CD4-positive, alpha-beta T cell treated with Interleukin-17A for 4 hours (primary cell): ENCODE results near the gene CACNA1E.
"Not testable (repeated sequence)": the region's sequence is repeated elsewhere in the genome, so short reads cannot be mapped to it uniquely, and the experiment has no call there.

ENCODE experiments used
- DNase-seq: peaks from one replicate; pipeline ENCODE4 v3.0.0-alpha.2; 2020; ENCODE audit warnings: mixed read lengths

Gene CACNA1E

GRCh38 chr1:181518152-181518551, 34.8 kb downstream of the CACNA1E start:
- DNase-seq, result no peak

- DNase-seq, result no peak
Measured at GRCh38 chr1:181522864-181523263, 39.5 kb downstream of the CACNA1E start.

- no peak for DNase-seq
Measured at GRCh38 chr1:181525104-181525721, 41.9 kb downstream of the CACNA1E start.

GRCh38 chr1:181528241-181528640, 44.9 kb downstream of the CACNA1E start:
- DNase-seq, result not testable (repeated sequence)

GRCh38 chr1:181531441-181531840, 48.1 kb downstream of the CACNA1E start:
- no peak for DNase-seq

GRCh38 chr1:181531951-181532600, 48.8 kb downstream of the CACNA1E start:
- DNase-seq, result no peak

- no peak for DNase-seq
Measured at GRCh38 chr1:181538836-181539235, 55.5 kb downstream of the CACNA1E start.

- DNase-seq, result no peak
Measured at GRCh38 chr1:181541458-181541857, 58.1 kb downstream of the CACNA1E start.

- no peak for DNase-seq
Measured at GRCh38 chr1:181541947-181542346, 58.6 kb downstream of the CACNA1E start.

GRCh38 chr1:181542406-181542805, 59.1 kb downstream of the CACNA1E start:
- not testable (repeated sequence) for DNase-seq

GRCh38 chr1:181545395-181545794, 62.1 kb downstream of the CACNA1E start:
- no peak for DNase-seq

- no peak for DNase-seq
Measured at GRCh38 chr1:181548497-181548896, 65.2 kb downstream of the CACNA1E start.

GRCh38 chr1:181551249-181551648, 67.9 kb downstream of the CACNA1E start:
- DNase-seq, result no peak

GRCh38 chr1:181551754-181552153, 68.4 kb downstream of the CACNA1E start:
- DNase-seq, result no peak

- DNase-seq, result no peak
Measured at GRCh38 chr1:181554465-181554864, 71.1 kb downstream of the CACNA1E start.

- no peak for DNase-seq
Measured at GRCh38 chr1:181556631-181557030, 73.3 kb downstream of the CACNA1E start.

- DNase-seq, result no peak
Measured at GRCh38 chr1:181557313-181557712, 74.0 kb downstream of the CACNA1E start.

GRCh38 chr1:181558416-181558815, 75.1 kb downstream of the CACNA1E start:
- DNase-seq, result no peak

- DNase-seq, result no peak
Measured at GRCh38 chr1:181559142-181559541, 75.8 kb downstream of the CACNA1E start.

GRCh38 chr1:181562395-181562794, 79.1 kb downstream of the CACNA1E start:
- no peak for DNase-seq

- no peak for DNase-seq
Measured at GRCh38 chr1:181568736-181569135, 85.4 kb downstream of the CACNA1E start.

GRCh38 chr1:181577475-181577874, 94.2 kb downstream of the CACNA1E start:
- no peak for DNase-seq

GRCh38 chr1:181583598-181583997, 100.3 kb downstream of the CACNA1E start:
- no peak for DNase-seq

- DNase-seq, result no peak
Measured at GRCh38 chr1:181587870-181588438, 104.6 kb downstream of the CACNA1E start.
